Activated naive CD4-positive, alpha-beta T cell treated with anti-CD3 and anti-CD28 coated beads, Interleukin-2, amount 10 ng/mL, durations not matched to agents 7 days and 5 days (primary cell): ENCODE data around the gene IL4R.

Experiments
- CTCF ChIA-PET: fragments of 350-600 bp; sonication (Branson Sonifier 250); formaldehyde crosslinking; loops from one replicate; lab custom pipeline; 2021; ENCODE audit warnings: antibody characterized with exemption; lab: Charles Lee
- DNase-seq: peaks from one replicate; pipeline ENCODE4 v3.0.0-alpha.2; 2020
- H3K27ac Mint-ChIP-seq: one replicate; pipeline ENCODE4 v1.8.0; 2021; ENCODE audit warnings: mild to moderate bottlenecking, moderate library complexity, mixed read lengths
- H3K27me3 Mint-ChIP-seq: one replicate; pipeline ENCODE4 v1.8.0; 2021; ENCODE audit warnings: mild to moderate bottlenecking, mixed read lengths
- H3K36me3 Mint-ChIP-seq: one replicate; pipeline ENCODE4 v1.8.0; 2021; ENCODE audit warnings: mixed read lengths
- H3K4me1 Mint-ChIP-seq: one replicate; pipeline ENCODE4 v1.8.0; 2021; ENCODE audit warnings: mixed read lengths
- H3K4me3 Mint-ChIP-seq: one replicate; pipeline ENCODE4 v1.8.0; 2021; ENCODE audit warnings: mild to moderate bottlenecking, moderate library complexity, mixed read lengths
- H3K9me3 Mint-ChIP-seq: one replicate; pipeline ENCODE4 v1.8.0; 2021; ENCODE audit warnings: mixed read lengths

IL4R gene

DNA sequence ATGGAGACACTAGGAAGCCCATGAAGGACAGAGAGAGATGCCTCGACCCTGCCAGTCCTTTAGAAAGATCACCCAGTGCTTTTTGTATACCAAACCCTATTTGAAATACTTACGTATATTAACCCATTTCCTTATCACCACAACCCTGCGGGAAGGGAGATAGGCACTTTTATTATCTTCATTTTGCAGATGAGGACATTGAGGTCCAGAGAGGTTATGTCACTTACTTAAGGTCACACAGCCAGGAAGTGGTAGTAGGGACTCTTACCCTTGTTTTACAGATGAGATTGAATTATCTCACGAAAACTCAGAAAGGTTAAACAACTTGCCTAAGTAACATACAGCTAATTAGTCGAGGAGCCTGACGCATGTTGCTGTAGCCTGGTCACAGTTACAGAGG lies 38.2 kb downstream of the IL4R start:
- no peak overlapping the region for H3K4me3 Mint-ChIP-seq
- no peaks in the 10 kb centered on the region for H3K9me3 Mint-ChIP-seq
- peaks cover 23% of the 10 kb centered on the region for H3K4me1 Mint-ChIP-seq
- no peak for DNase-seq
- CTCF ChIA-PET: interaction anchor here (0.6 to 1.1 kb wide), 3 partner anchors 147 to 1653 kb away, joined by 3 to 4 read pairs (median 3); no protein-coding TSS in a partner anchor
- no peaks in the 10 kb centered on the region for H3K27me3 Mint-ChIP-seq
- H3K36me3 Mint-ChIP-seq: peaks cover 92% of the 10 kb centered on the region
- H3K27ac Mint-ChIP-seq: no peak overlapping the region

GRCh38 chr16:27353853-27354252 lies 40.1 kb downstream of the IL4R start:
- no peak for DNase-seq
- no peaks in the 10 kb centered on the region for H3K9me3 Mint-ChIP-seq
- no peak overlapping the region for H3K4me3 Mint-ChIP-seq
- CTCF ChIA-PET: interaction anchor here (2.6 kb wide), 1 partner anchor 12 kb away, joined by 6 read pairs; no protein-coding TSS in a partner anchor
- peaks cover 91% of the 10 kb centered on the region for H3K36me3 Mint-ChIP-seq
- no peaks in the 10 kb centered on the region for H3K27me3 Mint-ChIP-seq
- peak overlapping the region; percentile 49 for H3K27ac Mint-ChIP-seq
- peaks cover 19% of the 10 kb centered on the region for H3K4me1 Mint-ChIP-seq

- H3K9me3 Mint-ChIP-seq: no peaks in the 10 kb centered on the region
- H3K27me3 Mint-ChIP-seq: no peaks in the 10 kb centered on the region
- CTCF ChIA-PET: interaction anchor here (1.2 to 3.5 kb wide), 7 partner anchors 10 to 201 kb away, joined by 5 to 29 read pairs (median 5); no protein-coding TSS in a partner anchor
- no peak overlapping the region for H3K4me3 Mint-ChIP-seq
- peak; percentile 61 for DNase-seq
- peaks cover 13% of the 10 kb centered on the region for H3K4me1 Mint-ChIP-seq
- peaks cover 90% of the 10 kb centered on the region for H3K36me3 Mint-ChIP-seq
- peak overlapping the region; percentile 58 for H3K27ac Mint-ChIP-seq
These were observed 41.8 kb downstream of the IL4R start for GRCh38 chr16:27355610-27356009.

DNA sequence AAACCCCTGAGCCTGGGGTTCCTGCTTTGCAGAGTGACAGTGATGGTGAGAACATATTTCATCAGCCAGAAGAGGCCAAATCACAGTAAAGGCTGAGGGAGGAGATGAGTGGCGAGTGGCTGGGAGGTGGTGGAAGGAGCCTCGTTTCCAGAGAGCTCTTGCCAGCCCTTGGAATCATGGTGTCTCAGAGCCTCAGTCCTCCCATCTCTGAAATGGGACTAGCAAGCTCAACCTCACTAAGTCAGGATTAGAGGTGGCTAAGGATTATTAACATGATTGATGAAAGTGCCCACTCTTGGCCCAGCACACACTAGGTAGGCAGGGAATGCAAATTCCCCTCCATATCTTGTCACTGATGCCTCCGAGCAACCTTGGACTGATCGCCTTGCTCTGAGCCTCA lies 43.0 kb downstream of the IL4R start:
- Mint-ChIP-seq H3K4me3 (no peak overlapping the region), H3K4me1 (peaks cover 16% of the 10 kb centered on the region), H3K9me3 (no peaks in the 10 kb centered on the region), H3K27ac (no peak overlapping the region), H3K27me3 (no peaks in the 10 kb centered on the region), H3K36me3 (peaks cover 91% of the 10 kb centered on the region)
- no peak for DNase-seq
- CTCF ChIA-PET: interaction anchor here (0.6 to 3.5 kb wide), 8 partner anchors 9 to 201 kb away, joined by 3 to 29 read pairs (median 4); no protein-coding TSS in a partner anchor

DNA sequence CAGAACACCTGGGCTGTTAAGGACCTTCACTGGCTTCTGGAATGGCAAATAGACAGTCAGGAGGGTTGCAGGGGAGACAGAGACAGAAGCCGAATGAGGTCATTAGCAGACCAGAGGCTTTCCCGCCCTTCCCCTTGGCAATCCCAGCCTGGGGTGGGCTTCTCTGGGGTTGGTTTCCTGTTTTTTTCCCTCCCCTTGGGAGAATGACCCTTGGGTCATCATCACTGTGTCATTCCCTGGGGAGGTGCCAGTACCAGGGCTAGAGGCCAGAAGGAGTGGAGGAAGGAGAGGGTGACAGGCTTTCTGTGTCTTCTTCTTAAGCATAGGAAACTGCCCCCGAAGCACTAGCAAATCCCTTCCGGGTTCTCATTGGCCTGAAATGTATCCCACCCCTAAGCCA lies 45.3 kb downstream of the IL4R start:
- no peak for DNase-seq
- Mint-ChIP-seq H3K27ac (peak overlapping the region; percentile 55), H3K9me3 (no peaks in the 10 kb centered on the region), H3K27me3 (no peaks in the 10 kb centered on the region), H3K4me1 (peaks cover 28% of the 10 kb centered on the region), H3K4me3 (no peak overlapping the region), H3K36me3 (peaks cover 93% of the 10 kb centered on the region)
- CTCF ChIA-PET: no interaction called here

GRCh38 chr16:27359615-27360014 lies 45.8 kb downstream of the IL4R start:
- H3K27me3 Mint-ChIP-seq: no peaks in the 10 kb centered on the region
- peaks cover 31% of the 10 kb centered on the region for H3K4me1 Mint-ChIP-seq
- no peak for DNase-seq
- peak overlapping the region; percentile 55 for H3K27ac Mint-ChIP-seq
- peaks cover 93% of the 10 kb centered on the region for H3K36me3 Mint-ChIP-seq
- no peak overlapping the region for H3K4me3 Mint-ChIP-seq
- CTCF ChIA-PET: no interaction called here
- no peaks in the 10 kb centered on the region for H3K9me3 Mint-ChIP-seq

GRCh38 chr16:27361987-27362386 lies 48.2 kb downstream of the IL4R start:
- Mint-ChIP-seq H3K9me3 (peaks cover 2% of the 10 kb centered on the region), H3K27me3 (no peaks in the 10 kb centered on the region), H3K4me1 (peaks cover 51% of the 10 kb centered on the region), H3K4me3 (no peak overlapping the region), H3K27ac (peak overlapping the region; percentile 76), H3K36me3 (peaks cover 85% of the 10 kb centered on the region)
- DNase-seq: no peak
- CTCF ChIA-PET: interaction anchor here (1.1 to 1.5 kb wide), 2 partner anchors 127 to 183 kb away, joined by 3 to 4 read pairs; no protein-coding TSS in a partner anchor

- CTCF ChIA-PET: interaction anchor here (1.5 kb wide), 1 partner anchor 128 kb away, joined by 4 read pairs; no protein-coding TSS in a partner anchor
- no peak for DNase-seq
- Mint-ChIP-seq H3K4me1 (peaks cover 58% of the 10 kb centered on the region), H3K27me3 (no peaks in the 10 kb centered on the region), H3K4me3 (no peak overlapping the region), H3K27ac (peak overlapping the region; percentile 76), H3K9me3 (peaks cover 2% of the 10 kb centered on the region), H3K36me3 (peaks cover 79% of the 10 kb centered on the region)
These were observed 48.9 kb downstream of the IL4R start for GRCh38 chr16:27362570-27363245.

DNA sequence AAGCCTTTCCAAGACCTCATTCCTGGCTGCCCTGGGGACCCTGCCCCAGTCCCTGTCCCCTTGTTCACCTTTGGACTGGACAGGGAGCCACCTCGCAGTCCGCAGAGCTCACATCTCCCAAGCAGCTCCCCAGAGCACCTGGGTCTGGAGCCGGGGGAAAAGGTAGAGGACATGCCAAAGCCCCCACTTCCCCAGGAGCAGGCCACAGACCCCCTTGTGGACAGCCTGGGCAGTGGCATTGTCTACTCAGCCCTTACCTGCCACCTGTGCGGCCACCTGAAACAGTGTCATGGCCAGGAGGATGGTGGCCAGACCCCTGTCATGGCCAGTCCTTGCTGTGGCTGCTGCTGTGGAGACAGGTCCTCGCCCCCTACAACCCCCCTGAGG lies 49.5 kb downstream of the IL4R start:
- Mint-ChIP-seq H3K9me3 (peaks cover 2% of the 10 kb centered on the region), H3K27ac (peak overlapping the region; percentile 99), H3K36me3 (peaks cover 74% of the 10 kb centered on the region), H3K27me3 (no peaks in the 10 kb centered on the region), H3K4me1 (peaks cover 64% of the 10 kb centered on the region), H3K4me3 (no peak overlapping the region)
- DNase-seq: no peak
- CTCF ChIA-PET: no interaction called here

GRCh38 chr16:27363797-27364196 lies 50.0 kb downstream of the IL4R start:
- CTCF ChIA-PET: no interaction called here
- peaks cover 68% of the 10 kb centered on the region for H3K36me3 Mint-ChIP-seq
- H3K4me3 Mint-ChIP-seq: no peak overlapping the region
- H3K27me3 Mint-ChIP-seq: no peaks in the 10 kb centered on the region
- H3K27ac Mint-ChIP-seq: peak overlapping the region; percentile 99
- H3K4me1 Mint-ChIP-seq: peaks cover 68% of the 10 kb centered on the region
- no peak for DNase-seq
- H3K9me3 Mint-ChIP-seq: peaks cover 2% of the 10 kb centered on the region

- CTCF ChIA-PET: interaction anchor here (10.0 kb wide), 1 partner anchor 131 kb away, joined by 122 read pairs; no protein-coding TSS in a partner anchor
- H3K4me3 Mint-ChIP-seq: no peak overlapping the region
- peaks cover 63% of the 10 kb centered on the region for H3K36me3 Mint-ChIP-seq
- peaks cover 5% of the 10 kb centered on the region for H3K9me3 Mint-ChIP-seq
- peaks cover 76% of the 10 kb centered on the region for H3K4me1 Mint-ChIP-seq
- H3K27me3 Mint-ChIP-seq: no peaks in the 10 kb centered on the region
- no peak for DNase-seq
- peak overlapping the region; percentile 99 for H3K27ac Mint-ChIP-seq
These were observed 50.8 kb downstream of the IL4R start for GRCh38 chr16:27364493-27365141.

GRCh38 chr16:27365142-27366089 lies 51.6 kb downstream of the IL4R start:
- Mint-ChIP-seq H3K27me3 (no peaks in the 10 kb centered on the region), H3K36me3 (peaks cover 64% of the 10 kb centered on the region), H3K27ac (peak overlapping the region; percentile 99), H3K4me1 (peaks cover 84% of the 10 kb centered on the region), H3K9me3 (peaks cover 13% of the 10 kb centered on the region), H3K4me3 (no peak overlapping the region)
- no peak for DNase-seq
- CTCF ChIA-PET: interaction anchor here (0.7 to 10.0 kb wide), 8 partner anchors 10 to 210 kb away, joined by 3 to 122 read pairs (median 18); no protein-coding TSS in a partner anchor

DNA sequence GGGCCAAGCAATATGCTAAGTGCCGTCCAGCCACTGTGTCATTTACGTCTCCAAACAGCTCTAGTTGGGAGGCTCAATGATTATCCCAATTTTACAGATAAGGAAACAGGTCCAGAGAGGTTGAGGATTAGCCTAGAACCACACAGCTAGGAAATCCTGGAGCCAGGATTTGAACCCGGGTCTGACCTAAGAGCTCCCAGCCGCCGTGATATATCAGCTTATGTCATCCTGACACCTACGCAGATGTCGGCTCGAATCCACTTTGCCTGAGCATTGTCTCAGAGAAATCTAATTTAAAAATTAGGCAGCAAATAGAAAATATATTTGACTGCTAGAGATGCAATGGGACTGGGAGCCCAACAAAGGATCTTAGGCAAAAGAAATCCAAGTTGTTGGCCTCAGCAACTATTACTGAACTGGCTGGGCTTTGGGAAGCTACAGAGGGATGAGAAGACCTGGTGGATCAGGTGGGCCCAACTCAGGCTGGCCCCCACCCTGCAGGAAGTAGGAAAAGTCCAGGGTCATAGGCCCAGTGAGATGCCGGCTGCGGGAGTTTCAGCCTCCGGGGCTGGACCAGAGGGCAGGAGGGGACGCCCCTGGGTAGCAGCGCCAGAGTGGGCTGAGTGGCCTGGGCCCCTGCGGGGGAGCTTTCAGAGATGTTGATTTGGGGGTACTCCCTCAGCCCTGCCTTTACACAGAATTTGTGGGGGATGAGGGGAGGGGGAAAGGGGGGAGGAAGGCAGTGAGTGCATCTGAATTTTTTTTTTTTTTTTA lies 53.1 kb downstream of the IL4R start:
- H3K27ac Mint-ChIP-seq: peak overlapping the region; percentile 99
- H3K4me3 Mint-ChIP-seq: peak overlapping the region; percentile 50
- H3K27me3 Mint-ChIP-seq: no peaks in the 10 kb centered on the region
- H3K36me3 Mint-ChIP-seq: peaks cover 54% of the 10 kb centered on the region
- no peak for DNase-seq
- CTCF ChIA-PET: interaction anchor here (0.8 to 10.0 kb wide), 22 partner anchors 9 to 292 kb away, joined by 3 to 122 read pairs (median 6); partner anchors contain the start of gene KDM8
- H3K4me1 Mint-ChIP-seq: peaks cover 87% of the 10 kb centered on the region
- peaks cover 16% of the 10 kb centered on the region for H3K9me3 Mint-ChIP-seq
